Nephron (organoid): ENCODE data around the gene NOSTRIN.

Experiments used
- H3K27ac Mint-ChIP-seq, 3 experiments: 2 replicates each; pipeline ENCODE4 v1.8.0; 2020; ENCODE audit warnings: mixed read lengths in 3 of 3, mild to moderate bottlenecking in 2 of 3, moderate library complexity in 1 of 3
- H3K27me3 Mint-ChIP-seq: 2 replicates; pipeline ENCODE4 v1.8.0; 2021; ENCODE audit warnings: low read depth, mild to moderate bottlenecking, moderate library complexity, mixed read lengths
- H3K36me3 Mint-ChIP-seq: 2 replicates; pipeline ENCODE4 v1.8.0; 2020; ENCODE audit warnings: low read depth, mixed read lengths
- H3K4me1 Mint-ChIP-seq: 2 replicates; pipeline ENCODE4 v1.8.0; 2020; ENCODE audit warnings: mixed read lengths
- H3K4me3 Mint-ChIP-seq, 3 experiments: 2 replicates each; pipeline ENCODE4 v1.8.0; 2020; ENCODE audit warnings: mild to moderate bottlenecking in 3 of 3, mixed read lengths in 3 of 3, moderate library complexity in 2 of 3
- H3K9me3 Mint-ChIP-seq: 2 replicates; pipeline ENCODE4 v1.8.0; 2020; ENCODE audit warnings: mixed read lengths
- TF ChIP-seq, protein P1 (sequence below), 3 experiments: fragments of 200-600 bp; sonication (generic); IDR thresholded peaks; one replicate each; pipeline ENCODE4 v1.5.0; 2021; ENCODE audit warnings: antibody characterized with exemption in 3 of 3; ENCODE audit not compliant: unreplicated experiment in 3 of 3

NOSTRIN gene

GRCh38 chr2:168793596-168793995, 8.8 kb upstream of the NOSTRIN start:
- Mint-ChIP-seq H3K27me3 (no peaks in the 10 kb centered on the region), H3K9me3 (peaks cover 3% of the 10 kb centered on the region), H3K27ac (no peak overlapping the region), H3K4me1 (peaks cover 12% of the 10 kb centered on the region), H3K4me3 (no peak overlapping the region), H3K36me3 (no peaks in the 10 kb centered on the region)
- TF ChIP-seq, protein P1, sequence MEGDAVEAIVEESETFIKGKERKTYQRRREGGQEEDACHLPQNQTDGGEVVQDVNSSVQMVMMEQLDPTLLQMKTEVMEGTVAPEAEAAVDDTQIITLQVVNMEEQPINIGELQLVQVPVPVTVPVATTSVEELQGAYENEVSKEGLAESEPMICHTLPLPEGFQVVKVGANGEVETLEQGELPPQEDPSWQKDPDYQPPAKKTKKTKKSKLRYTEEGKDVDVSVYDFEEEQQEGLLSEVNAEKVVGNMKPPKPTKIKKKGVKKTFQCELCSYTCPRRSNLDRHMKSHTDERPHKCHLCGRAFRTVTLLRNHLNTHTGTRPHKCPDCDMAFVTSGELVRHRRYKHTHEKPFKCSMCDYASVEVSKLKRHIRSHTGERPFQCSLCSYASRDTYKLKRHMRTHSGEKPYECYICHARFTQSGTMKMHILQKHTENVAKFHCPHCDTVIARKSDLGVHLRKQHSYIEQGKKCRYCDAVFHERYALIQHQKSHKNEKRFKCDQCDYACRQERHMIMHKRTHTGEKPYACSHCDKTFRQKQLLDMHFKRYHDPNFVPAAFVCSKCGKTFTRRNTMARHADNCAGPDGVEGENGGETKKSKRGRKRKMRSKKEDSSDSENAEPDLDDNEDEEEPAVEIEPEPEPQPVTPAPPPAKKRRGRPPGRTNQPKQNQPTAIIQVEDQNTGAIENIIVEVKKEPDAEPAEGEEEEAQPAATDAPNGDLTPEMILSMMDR (IDR thresholded peaks at IDR 0.05; ENCODE audit: unreplicated experiment in 3 of 3), result no peak

- no peak overlapping the region for H3K4me3 Mint-ChIP-seq
- H3K4me1 Mint-ChIP-seq, result peaks cover 22% of the 10 kb centered on the region
- peak overlapping the region; percentile 6 to 31 (median 10) for H3K27ac Mint-ChIP-seq
- H3K36me3 Mint-ChIP-seq, result no peaks in the 10 kb centered on the region
- peaks cover 3% of the 10 kb centered on the region for H3K9me3 Mint-ChIP-seq
- TF ChIP-seq, protein P1 (IDR thresholded peaks at IDR 0.05; ENCODE audit: unreplicated experiment in 3 of 3), result no peak
- peaks cover 3% of the 10 kb centered on the region for H3K27me3 Mint-ChIP-seq
These were observed 7.5 kb upstream of the NOSTRIN start for GRCh38 chr2:168794968-168795367.

DNA sequence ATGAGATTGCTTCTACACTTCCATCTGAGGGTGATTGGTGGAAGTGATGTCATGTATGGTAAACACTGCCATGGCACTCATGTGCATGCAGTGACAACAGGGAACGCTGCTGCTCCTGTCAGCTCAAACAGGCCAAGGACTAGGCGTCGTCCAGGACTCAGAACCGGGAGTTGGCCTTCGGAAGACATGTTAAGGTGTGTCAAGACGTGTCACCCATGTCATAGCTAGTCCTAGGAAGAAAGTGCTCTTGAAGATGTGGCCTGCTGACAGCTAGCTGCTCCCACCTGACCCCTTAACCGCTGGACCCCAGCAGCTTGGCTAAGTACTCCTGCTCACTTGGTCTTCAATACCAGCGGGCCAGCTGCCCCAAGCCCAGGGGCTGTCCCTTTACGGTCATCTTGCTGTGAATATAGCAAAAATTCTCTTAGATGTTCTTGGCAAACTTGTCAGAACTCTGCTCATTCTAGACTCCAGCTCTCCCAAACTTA, 6.3 kb upstream of the NOSTRIN start:
- Mint-ChIP-seq H3K4me1 (peaks cover 22% of the 10 kb centered on the region), H3K4me3 (no peak overlapping the region), H3K27me3 (peaks cover 3% of the 10 kb centered on the region), H3K36me3 (no peaks in the 10 kb centered on the region), H3K9me3 (no peaks in the 10 kb centered on the region), H3K27ac (peak overlapping the region; percentile 22 to 74 (median 28))
- TF ChIP-seq, protein P1 (IDR thresholded peaks at IDR 0.05; ENCODE audit: unreplicated experiment in 3 of 3), result no peak

DNA sequence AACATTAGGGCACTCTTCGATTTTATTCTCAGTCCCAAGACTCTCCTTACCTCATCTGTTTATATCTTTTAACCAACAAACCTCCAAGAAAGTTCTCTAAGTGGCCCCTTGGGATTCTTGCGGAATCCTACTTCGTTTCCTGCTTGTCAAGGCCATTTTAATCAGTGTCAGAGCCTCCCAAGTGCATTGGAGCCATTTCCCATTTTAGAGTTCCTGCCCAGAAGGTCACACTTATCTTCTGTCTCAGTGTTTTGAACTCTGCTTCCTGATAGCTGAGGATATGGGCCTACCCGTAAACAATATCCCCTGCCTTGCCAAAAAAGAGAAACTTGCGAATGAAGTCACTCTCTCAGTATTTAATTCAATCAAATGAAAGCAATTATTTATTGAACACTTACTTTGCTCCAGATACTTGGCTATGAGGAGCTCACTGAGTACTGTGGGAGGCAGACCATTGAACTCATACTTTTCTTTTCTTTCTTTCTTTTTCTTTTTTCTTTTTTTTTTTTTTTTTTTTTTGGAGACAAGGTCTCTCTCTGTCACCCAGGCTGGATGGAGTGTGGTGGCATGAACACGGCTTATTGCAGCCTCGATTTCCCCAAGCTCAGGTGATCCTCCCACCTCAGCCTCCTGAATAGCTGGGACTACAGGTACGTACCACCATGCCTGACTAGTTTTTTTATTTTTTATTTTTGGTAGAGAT, 5.7 kb upstream of the NOSTRIN start:
- Mint-ChIP-seq H3K9me3 (no peaks in the 10 kb centered on the region), H3K27ac (peak overlapping the region; percentile 22 to 74 (median 28)), H3K4me1 (peaks cover 24% of the 10 kb centered on the region), H3K4me3 (no peak overlapping the region), H3K36me3 (no peaks in the 10 kb centered on the region), H3K27me3 (peaks cover 3% of the 10 kb centered on the region)
- TF ChIP-seq, protein P1 (IDR thresholded peaks at IDR 0.05; ENCODE audit: unreplicated experiment in 3 of 3), result no peak

DNA sequence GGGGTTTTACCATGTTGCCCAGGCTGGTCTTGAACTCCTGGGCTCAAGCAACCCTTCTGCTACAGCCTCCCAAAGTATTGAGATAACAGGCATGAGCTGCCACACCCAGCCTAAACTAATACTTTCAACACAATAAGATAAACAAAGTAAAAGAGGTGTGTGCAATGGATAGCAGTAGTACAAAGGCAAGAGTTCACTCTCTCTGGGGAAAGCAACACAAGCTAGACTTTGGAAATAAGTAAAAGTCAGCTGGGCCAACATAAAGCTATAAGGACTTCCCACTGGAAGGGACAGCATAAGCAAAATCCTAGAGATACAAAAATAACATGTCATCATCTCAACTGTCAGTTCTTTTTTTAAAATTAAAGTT, 5.2 kb upstream of the NOSTRIN start:
- Mint-ChIP-seq H3K27me3 (peaks cover 4% of the 10 kb centered on the region), H3K4me3 (no peak overlapping the region), H3K27ac (no peak overlapping the region), H3K36me3 (no peaks in the 10 kb centered on the region), H3K4me1 (peaks cover 29% of the 10 kb centered on the region), H3K9me3 (no peaks in the 10 kb centered on the region)
- TF ChIP-seq, protein P1 (IDR thresholded peaks at IDR 0.05; ENCODE audit: unreplicated experiment in 3 of 3), result no peak
